HepG2 (cell line): ENCODE data around the gene SMYD1. TPM values are rescaled to one million over a fixed set of nuclear protein-coding genes. Genes with fewer than 3 reads are reported as not detected.

ENCODE experiments used
- ADNP ChIP-seq: sonication (generic); formaldehyde crosslinking; IDR thresholded peaks from 2 replicates; pipeline ENCODE4 v1.4.0; 2020; ENCODE audit warnings: missing genetic modification reagents
- FOSL2 ChIP-seq: sonication (generic); formaldehyde crosslinking; IDR thresholded peaks from 2 replicates; pipeline ENCODE4 v1.4.0; 2020; ENCODE audit warnings: missing genetic modification reagents
- FOXP1 ChIP-seq, 2 experiments: fragments of 450-650 bp in 1 of 2; IDR thresholded peaks; 2 replicates each; pipeline ENCODE4 v1.6.1; 2017 to 2018; ENCODE audit warnings: antibody characterized with exemption in 1 of 2
- HCFC1 ChIP-seq: fragments of 150-350 bp; IDR thresholded peaks from 2 replicates; pipeline ENCODE4 v1.6.1; 2014; ENCODE audit warnings: low read depth, low read length
- MEIS2 ChIP-seq: sonication (generic); formaldehyde crosslinking; IDR thresholded peaks from 2 replicates; pipeline ENCODE4 v1.9.0; 2021; ENCODE audit warnings: mild to moderate bottlenecking, missing genetic modification reagents
- NFIC ChIP-seq: IDR thresholded peaks from 2 replicates; pipeline ENCODE4 v1.6.1; 2012; ENCODE audit warnings: mild to moderate bottlenecking, low read length, inconsistent platforms
- NR2F6 ChIP-seq, 2 experiments: IDR thresholded peaks; 2 replicates each; pipeline ENCODE4 v1.6.1; 2016; ENCODE audit warnings: antibody characterized with exemption in 1 of 2, mild to moderate bottlenecking in 1 of 2
- POGZ ChIP-seq: sonication (generic); formaldehyde crosslinking; IDR thresholded peaks from 2 replicates; pipeline ENCODE4 v1.4.0; 2020; ENCODE audit warnings: mild to moderate bottlenecking, missing genetic modification reagents
- SP5 ChIP-seq: IDR thresholded peaks from 2 replicates; pipeline ENCODE4 v1.6.1; 2016; ENCODE audit warnings: low read depth, borderline replicate concordance
- SRY ChIP-seq: sonication (generic); formaldehyde crosslinking; IDR thresholded peaks from 2 replicates; pipeline ENCODE4 v1.8.0; 2022; ENCODE audit warnings: mild to moderate bottlenecking, missing genetic modification reagents
- ZNF205 ChIP-seq: IDR thresholded peaks from 2 replicates; pipeline ENCODE4 v1.6.1; 2018; ENCODE audit warnings: missing biosample characterization, missing genetic modification reagents
- ZNF230 ChIP-seq: sonication (generic); formaldehyde crosslinking; IDR thresholded peaks from 2 replicates; pipeline ENCODE4 v1.4.0; 2020; ENCODE audit warnings: mild to moderate bottlenecking, missing genetic modification reagents
- ZNF709 ChIP-seq: sonication (generic); formaldehyde crosslinking; IDR thresholded peaks from 2 replicates; pipeline ENCODE4 v1.5.0; 2020; ENCODE audit warnings: mild to moderate bottlenecking, missing genetic modification reagents
- ZNF878 ChIP-seq: sonication (generic); formaldehyde crosslinking; IDR thresholded peaks from 2 replicates; pipeline ENCODE4 v1.8.1; 2023; ENCODE audit warnings: mild to moderate bottlenecking, missing genetic modification reagents, moderate library complexity
- ZNF883 ChIP-seq: sonication (generic); formaldehyde crosslinking; IDR thresholded peaks from 2 replicates; pipeline ENCODE4 v1.5.1; 2020; ENCODE audit warnings: mild to moderate bottlenecking, missing genetic modification reagents; ENCODE audit errors: not compliant biosample characterization
- polyA plus RNA-seq, 8 experiments: library from polyadenylated mRNA; depleted of rRNA in 3 of 8; stranded (reverse) in 7 of 8; unstranded in 1 of 8; fragments of >200 nt; fragmentation: Illumina TruSeq in 4 of 8; extraction: Trizol in 4 of 8; gene quantifications; 2 replicates each; pipeline versions ENCODE4 v1.2.1 to v1.2.3, GENCODE V29; 2011 to 2016; ENCODE audit warnings: low read depth in 4 of 8, missing spikeins in 1 of 8, mixed read lengths in 1 of 8; ENCODE audit not compliant: insufficient read depth in 1 of 8
- total RNA-seq, 5 experiments: library from RNA; depleted of rRNA; stranded (reverse); fragments of >200 nt; fragmentation: Illumina TruSeq; extraction: Trizol; gene quantifications; 2 replicates each; pipeline ENCODE4 v1.2.3, GENCODE V29; 2016; ENCODE audit warnings: low read depth in 1 of 5
- TF ChIP-seq, protein P1 (sequence below): sonication (generic); formaldehyde crosslinking; IDR thresholded peaks from 2 replicates; pipeline ENCODE4 v1.8.1; 2023; ENCODE audit warnings: missing genetic modification reagents, inconsistent platforms, borderline replicate concordance
- TF ChIP-seq, protein P2 (sequence below): IDR thresholded peaks from 2 replicates; pipeline ENCODE4 v1.6.1; 2018; ENCODE audit warnings: missing genetic modification reagents, mild to moderate bottlenecking, missing compliant biosample characterization
- TF ChIP-seq, protein P3 (sequence below): IDR thresholded peaks from 2 replicates; pipeline ENCODE4 v1.6.1; 2016; ENCODE audit warnings: missing compliant biosample characterization, missing genetic modification reagents, borderline replicate concordance
- TF ChIP-seq, protein P4 (sequence below): sonication (generic); formaldehyde crosslinking; conservative IDR thresholded peaks from 2 replicates; pipeline ENCODE4 v1.4.0; 2020; ENCODE audit warnings: mild to moderate bottlenecking, missing genetic modification reagents, moderate library complexity
- TF ChIP-seq, protein P5 (sequence below): sonication (generic); formaldehyde crosslinking; IDR thresholded peaks from 2 replicates; pipeline ENCODE4 v1.4.0; 2020; ENCODE audit warnings: mild to moderate bottlenecking, missing genetic modification reagents

SMYD1 gene
- total and polyA plus RNA-seq, 2 of the 13 experiments (the other 11 are each of a cell fraction or from before 2014, with no cell fraction given): not detected

DNA sequence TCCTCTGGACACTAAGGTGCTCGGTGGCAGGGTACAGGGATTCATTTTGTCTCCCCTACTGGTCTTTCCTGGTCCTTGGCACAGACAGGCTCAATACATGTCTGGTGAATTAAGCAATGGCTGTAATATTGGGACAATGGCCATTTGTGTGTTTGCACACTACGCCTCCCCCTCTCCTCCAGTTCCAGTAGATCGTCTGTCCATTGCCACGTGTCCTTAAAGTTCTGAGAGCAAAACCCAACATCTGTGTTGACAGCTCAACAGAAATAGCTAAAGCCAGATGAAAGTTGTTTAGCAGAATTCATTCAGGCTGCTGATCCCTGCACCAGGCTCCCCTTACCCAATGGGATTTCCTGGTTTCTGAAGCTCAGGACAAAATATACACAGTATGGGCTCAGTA lies 69.2 kb downstream of the SMYD1 start (continued):
- no peak for TF ChIP-seq ADNP (CRISPR knock-in tag)
- TF ChIP-seq, protein P1, sequence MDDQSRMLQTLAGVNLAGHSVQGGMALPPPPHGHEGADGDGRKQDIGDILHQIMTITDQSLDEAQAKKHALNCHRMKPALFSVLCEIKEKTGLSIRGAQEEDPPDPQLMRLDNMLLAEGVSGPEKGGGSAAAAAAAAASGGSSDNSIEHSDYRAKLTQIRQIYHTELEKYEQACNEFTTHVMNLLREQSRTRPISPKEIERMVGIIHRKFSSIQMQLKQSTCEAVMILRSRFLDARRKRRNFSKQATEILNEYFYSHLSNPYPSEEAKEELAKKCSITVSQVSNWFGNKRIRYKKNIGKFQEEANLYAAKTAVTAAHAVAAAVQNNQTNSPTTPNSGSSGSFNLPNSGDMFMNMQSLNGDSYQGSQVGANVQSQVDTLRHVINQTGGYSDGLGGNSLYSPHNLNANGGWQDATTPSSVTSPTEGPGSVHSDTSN (CRISPR knock-in tag): no peak
- TF ChIP-seq POGZ (CRISPR knock-in tag): peak; percentile 61; the same call in 1 of the 2 replicates
- TF ChIP-seq, protein P2, sequence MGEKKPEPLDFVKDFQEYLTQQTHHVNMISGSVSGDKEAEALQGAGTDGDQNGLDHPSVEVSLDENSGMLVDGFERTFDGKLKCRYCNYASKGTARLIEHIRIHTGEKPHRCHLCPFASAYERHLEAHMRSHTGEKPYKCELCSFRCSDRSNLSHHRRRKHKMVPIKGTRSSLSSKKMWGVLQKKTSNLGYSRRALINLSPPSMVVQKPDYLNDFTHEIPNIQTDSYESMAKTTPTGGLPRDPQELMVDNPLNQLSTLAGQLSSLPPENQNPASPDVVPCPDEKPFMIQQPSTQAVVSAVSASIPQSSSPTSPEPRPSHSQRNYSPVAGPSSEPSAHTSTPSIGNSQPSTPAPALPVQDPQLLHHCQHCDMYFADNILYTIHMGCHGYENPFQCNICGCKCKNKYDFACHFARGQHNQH: peak; percentile 67
- TF ChIP-seq, protein P3, sequence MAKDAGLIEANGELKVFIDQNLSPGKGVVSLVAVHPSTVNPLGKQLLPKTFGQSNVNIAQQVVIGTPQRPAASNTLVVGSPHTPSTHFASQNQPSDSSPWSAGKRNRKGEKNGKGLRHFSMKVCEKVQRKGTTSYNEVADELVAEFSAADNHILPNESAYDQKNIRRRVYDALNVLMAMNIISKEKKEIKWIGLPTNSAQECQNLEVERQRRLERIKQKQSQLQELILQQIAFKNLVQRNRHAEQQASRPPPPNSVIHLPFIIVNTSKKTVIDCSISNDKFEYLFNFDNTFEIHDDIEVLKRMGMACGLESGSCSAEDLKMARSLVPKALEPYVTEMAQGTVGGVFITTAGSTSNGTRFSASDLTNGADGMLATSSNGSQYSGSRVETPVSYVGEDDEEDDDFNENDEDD (CRISPR knock-in tag): peak; percentile 83; the same call in 1 of the 2 replicates
- TF ChIP-seq FOSL2 (CRISPR knock-in tag): peak; percentile 34; the same call in 1 of the 2 replicates
- TF ChIP-seq MEIS2 (CRISPR knock-in tag): no peak
- no peak for TF ChIP-seq SRY (CRISPR knock-in tag)
- TF ChIP-seq ZNF878 (CRISPR knock-in tag): 0 out of 2 replicates have a peak, but pooled peaks have one; percentile 42
- TF ChIP-seq ZNF230 (CRISPR knock-in tag): no peak
- no peak for TF ChIP-seq ZNF883 (CRISPR knock-in tag)
- TF ChIP-seq, protein P4, sequence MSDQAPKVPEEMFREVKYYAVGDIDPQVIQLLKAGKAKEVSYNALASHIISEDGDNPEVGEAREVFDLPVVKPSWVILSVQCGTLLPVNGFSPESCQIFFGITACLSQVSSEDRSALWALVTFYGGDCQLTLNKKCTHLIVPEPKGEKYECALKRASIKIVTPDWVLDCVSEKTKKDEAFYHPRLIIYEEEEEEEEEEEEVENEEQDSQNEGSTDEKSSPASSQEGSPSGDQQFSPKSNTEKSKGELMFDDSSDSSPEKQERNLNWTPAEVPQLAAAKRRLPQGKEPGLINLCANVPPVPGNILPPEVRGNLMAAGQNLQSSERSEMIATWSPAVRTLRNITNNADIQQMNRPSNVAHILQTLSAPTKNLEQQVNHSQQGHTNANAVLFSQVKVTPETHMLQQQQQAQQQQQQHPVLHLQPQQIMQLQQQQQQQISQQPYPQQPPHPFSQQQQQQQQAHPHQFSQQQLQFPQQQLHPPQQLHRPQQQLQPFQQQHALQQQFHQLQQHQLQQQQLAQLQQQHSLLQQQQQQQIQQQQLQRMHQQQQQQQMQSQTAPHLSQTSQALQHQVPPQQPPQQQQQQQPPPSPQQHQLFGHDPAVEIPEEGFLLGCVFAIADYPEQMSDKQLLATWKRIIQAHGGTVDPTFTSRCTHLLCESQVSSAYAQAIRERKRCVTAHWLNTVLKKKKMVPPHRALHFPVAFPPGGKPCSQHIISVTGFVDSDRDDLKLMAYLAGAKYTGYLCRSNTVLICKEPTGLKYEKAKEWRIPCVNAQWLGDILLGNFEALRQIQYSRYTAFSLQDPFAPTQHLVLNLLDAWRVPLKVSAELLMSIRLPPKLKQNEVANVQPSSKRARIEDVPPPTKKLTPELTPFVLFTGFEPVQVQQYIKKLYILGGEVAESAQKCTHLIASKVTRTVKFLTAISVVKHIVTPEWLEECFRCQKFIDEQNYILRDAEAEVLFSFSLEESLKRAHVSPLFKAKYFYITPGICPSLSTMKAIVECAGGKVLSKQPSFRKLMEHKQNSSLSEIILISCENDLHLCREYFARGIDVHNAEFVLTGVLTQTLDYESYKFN (CRISPR knock-in tag): peak; percentile 37; the same call in 1 of the 2 replicates
- no peak for TF ChIP-seq FOXP1 (IDR thresholded peaks at IDR 0.05)
- TF ChIP-seq FOXP1 (CRISPR knock-in tag; IDR thresholded peaks at IDR 0.05): peak; percentile 39; the same call in 1 of the 2 replicates
- no peak for TF ChIP-seq NFIC
- TF ChIP-seq, protein P5, sequence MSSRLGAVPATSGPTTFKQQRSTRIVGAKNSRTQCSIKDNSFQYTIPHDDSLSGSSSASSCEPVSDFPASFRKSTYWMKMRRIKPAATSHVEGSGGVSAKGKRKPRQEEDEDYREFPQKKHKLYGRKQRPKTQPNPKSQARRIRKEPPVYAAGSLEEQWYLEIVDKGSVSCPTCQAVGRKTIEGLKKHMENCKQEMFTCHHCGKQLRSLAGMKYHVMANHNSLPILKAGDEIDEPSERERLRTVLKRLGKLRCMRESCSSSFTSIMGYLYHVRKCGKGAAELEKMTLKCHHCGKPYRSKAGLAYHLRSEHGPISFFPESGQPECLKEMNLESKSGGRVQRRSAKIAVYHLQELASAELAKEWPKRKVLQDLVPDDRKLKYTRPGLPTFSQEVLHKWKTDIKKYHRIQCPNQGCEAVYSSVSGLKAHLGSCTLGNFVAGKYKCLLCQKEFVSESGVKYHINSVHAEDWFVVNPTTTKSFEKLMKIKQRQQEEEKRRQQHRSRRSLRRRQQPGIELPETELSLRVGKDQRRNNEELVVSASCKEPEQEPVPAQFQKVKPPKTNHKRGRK (CRISPR knock-in tag): no peak
- peak; percentile 48; the same call in 1 of the 2 replicates for TF ChIP-seq ZNF205 (CRISPR knock-in tag)
- peak; percentile 28; the same call in 1 of the 2 replicates for TF ChIP-seq SP5 (CRISPR knock-in tag)
- TF ChIP-seq HCFC1: no peak
- no peak for TF ChIP-seq ZNF709 (CRISPR knock-in tag)
- TF ChIP-seq NR2F6 (IDR thresholded peaks at IDR 0.05): peak; percentile 55; the same call in 1 of the 2 replicates
- TF ChIP-seq NR2F6 (CRISPR knock-in tag; IDR thresholded peaks at IDR 0.05): peak; percentile 74; the same call in 1 of the 2 replicates
